ENCODE data around the gene NECTIN4.

DNA sequence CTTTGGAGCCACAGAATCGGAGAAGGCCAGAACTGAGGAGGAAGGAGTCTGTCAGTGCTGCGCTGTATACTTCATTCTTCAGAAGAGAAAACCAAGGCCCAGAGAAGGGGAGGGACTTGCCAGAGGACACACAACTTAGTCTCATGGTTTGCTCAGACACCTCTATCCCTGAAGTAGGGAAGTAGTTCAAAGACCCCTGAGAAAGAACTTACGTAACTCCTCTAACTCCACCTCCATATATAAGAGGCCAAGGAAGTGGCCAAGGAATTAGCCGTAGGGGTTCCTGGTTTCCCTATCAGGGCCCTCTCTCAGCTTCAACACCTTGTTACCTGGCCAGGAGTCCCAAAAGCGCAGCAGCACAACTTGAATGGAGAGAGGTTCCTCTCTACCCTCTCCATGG lies 580 bp upstream of the NECTIN4 start:
- TF ChIP-seq EZH2phosphoT487 (IDR thresholded peaks at IDR 0.05; ENCODE audit: borderline replicate concordance, low read depth, low read length), result no peak
- TF ChIP-seq, protein P1, sequence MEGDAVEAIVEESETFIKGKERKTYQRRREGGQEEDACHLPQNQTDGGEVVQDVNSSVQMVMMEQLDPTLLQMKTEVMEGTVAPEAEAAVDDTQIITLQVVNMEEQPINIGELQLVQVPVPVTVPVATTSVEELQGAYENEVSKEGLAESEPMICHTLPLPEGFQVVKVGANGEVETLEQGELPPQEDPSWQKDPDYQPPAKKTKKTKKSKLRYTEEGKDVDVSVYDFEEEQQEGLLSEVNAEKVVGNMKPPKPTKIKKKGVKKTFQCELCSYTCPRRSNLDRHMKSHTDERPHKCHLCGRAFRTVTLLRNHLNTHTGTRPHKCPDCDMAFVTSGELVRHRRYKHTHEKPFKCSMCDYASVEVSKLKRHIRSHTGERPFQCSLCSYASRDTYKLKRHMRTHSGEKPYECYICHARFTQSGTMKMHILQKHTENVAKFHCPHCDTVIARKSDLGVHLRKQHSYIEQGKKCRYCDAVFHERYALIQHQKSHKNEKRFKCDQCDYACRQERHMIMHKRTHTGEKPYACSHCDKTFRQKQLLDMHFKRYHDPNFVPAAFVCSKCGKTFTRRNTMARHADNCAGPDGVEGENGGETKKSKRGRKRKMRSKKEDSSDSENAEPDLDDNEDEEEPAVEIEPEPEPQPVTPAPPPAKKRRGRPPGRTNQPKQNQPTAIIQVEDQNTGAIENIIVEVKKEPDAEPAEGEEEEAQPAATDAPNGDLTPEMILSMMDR (conservative IDR thresholded peaks at IDR 0.05; ENCODE audit: low read length), result no peak
